Stimulated activated CD8-positive, alpha-beta memory T cell treated with anti-CD3 and anti-CD28 coated beads, Interleukin-15, amount 100 ng/mL, for 48 hours (primary cell): ENCODE data around the gene PLCL2.
"Not testable (repeated sequence)": the region's sequence is repeated elsewhere in the genome, so short reads cannot be mapped to it uniquely, and the experiment has no call there.

Experiments
- DNase-seq, 2 donors: peaks; one replicate each; pipeline ENCODE4 v3.0.0-alpha.2; 2020; ENCODE audit warnings: low read depth in 2 of 2

PLCL2 gene

DNA sequence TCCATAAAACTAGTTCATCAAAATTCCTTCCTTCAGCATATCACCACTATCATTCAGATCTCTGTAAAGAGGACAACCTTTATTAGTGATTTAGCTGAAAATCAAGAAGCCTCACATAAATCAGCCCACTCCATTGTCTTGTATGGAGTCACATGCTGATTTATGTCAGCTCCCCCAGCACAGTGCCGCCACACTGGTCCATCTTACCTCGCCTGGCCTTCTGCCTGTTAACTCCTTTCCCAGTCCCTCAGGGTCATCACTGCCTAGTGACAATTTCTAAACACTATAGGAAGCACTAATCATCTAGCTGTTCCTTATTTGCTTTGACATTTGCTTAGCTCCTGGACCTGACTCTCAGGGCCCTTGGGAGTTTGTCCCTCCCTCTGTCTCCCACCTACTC is 75.4 kb downstream of the PLCL2 start:
- DNase-seq: no peak

DNA sequence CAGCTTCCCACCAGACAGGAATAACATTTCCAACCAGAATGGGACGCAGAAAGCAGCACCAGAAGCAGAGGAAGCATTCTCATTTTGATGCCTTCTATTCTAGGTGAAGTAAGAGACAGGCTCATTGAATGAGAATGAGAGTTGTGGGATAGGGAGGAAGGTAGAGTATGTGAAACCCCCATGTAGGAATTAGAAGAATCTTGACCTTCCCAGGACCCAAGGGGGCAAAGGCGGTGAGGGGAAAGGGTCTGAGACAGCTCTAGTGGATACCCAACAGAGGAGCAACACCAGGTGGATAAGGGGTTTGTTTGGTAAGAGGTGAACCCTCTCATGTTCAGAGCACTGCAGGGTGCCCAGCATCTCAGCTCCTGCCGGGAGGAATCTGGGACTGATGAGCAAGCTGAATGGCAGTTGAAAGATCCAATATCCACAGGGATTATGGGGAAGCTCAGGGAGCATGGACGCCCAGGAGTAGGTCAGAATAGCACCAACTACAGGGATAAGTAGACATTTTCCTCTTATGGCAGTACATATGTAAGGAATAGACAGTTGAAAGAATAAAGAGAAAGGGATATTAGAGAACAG is 77.0 kb downstream of the PLCL2 start:
- DNase-seq: no peak

DNA sequence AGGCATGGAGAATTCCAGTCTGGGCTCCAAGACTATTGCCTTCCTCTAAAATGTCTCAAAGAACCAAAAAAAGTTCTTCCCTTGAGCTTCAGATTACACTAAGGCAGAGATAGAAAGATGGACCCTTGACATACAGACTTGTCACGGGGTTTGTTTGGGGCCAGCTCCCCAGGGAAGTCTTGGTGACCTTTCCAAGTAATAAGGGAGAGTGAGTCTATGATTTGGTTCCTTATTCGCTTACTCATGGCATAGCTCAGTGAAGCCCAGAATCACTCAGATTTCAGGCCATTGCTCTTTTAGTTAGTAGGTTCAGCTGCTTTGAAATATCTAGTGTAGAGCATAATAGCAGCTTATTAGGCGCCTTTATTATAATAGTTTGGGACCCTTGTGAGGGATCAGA is 90.3 kb downstream of the PLCL2 start:
- DNase-seq: no peak

DNA sequence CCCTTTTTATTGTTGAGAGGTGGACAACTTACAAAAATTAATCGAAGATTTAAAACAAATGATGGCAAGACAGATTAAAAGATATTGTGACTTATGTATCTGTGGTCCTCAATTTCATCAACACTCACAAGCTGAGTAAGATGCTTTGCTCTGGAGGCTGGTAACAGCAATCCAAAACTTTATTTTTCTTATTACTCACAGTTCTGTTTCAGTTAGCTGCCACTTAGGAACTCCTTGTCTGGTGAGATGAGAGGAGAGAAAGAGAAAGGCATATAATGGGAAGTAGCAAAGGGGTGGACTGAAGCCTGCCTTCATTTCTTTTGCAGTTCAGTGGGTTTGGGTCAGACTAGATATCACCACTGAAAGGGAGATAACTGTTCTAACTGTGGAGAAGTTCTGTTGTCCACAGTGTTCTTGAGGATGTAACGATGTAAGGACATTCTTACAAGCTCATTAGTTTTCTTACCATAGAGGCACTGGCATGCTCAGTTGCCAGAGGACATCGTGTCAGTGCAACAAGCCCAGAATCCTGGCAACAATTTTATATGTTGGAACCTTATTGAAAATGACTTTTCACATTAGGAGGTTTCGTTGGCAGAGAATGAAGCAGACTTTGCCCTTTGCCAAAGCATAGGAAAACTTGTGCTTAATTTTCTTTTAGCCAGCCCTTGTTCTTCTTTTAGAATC is 93.6 kb downstream of the PLCL2 start:
- no peak for DNase-seq

DNA sequence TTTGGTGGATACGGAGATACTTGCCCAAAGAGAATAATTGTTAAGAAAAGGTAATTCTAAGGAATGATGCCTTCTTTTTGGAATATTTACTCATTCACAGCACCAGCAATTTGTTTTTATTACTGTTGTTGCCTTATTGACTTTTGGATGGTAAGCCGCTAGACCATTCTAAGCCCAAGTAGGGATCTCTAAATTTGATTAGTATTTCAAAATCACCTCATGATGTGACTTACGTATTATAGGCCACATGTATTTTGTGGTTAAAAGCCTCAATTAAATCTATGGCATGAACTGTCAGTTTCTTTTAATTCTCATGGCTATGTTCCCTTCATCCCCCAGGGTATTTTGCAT is 94.1 kb downstream of the PLCL2 start:
- no peak for DNase-seq

DNA sequence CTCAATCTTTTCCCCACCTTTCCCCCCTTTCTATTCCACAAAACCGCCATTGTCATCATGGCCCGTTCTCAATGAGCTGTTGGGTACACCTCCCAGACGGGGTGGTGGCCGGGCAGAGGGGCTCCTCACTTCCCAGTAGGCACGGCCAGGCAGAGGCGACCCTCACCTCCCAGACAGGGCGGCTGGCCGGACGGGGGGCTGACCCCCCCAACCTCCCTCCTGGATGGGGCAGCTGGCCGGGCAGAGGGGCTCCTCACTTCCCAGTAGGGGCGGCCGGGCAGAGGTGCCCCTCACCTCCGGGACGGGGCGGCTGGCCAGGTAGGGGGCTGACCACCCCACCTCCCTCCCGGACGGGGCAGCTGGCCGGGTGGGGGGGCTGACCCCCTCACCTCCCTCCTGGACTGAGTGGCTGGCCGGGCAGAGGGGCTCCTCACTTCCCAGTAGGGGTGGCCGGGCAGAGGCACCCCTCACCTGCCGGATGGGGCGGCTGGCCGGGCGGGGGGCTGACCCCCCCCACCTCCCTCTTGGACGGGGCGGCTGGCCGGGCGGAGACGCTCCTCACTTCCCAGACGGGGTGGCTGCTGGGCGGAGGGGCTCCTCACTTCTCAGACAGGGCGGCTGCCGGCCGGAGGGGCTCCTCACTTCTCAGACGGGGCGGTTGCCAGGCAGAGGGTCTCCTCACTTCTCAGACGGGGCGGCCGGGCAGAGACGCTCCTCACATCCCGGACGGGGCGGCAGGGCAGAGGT is 95.2 kb downstream of the PLCL2 start:
- not testable (repeated sequence) for DNase-seq

DNA sequence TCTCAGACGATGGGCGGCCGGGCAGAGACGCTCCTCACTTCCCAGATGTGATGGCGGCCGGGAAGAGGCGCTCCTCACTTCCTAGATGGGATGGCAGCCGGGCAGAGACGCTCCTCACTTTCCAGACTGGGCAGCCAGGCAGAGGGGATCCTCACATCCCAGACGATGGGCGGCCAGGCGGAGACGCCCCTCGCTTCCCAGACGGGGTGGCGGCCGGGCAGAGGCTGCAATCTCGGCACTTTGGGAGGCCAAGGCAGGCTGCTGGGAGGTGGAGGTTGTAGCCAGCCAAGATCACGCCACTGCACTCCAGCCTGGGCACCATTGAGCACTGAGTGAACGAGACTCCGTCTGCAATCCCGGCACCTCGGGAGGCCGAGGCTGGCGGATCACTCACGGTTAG is 95.8 kb downstream of the PLCL2 start:
- not testable (repeated sequence) for DNase-seq

DNA sequence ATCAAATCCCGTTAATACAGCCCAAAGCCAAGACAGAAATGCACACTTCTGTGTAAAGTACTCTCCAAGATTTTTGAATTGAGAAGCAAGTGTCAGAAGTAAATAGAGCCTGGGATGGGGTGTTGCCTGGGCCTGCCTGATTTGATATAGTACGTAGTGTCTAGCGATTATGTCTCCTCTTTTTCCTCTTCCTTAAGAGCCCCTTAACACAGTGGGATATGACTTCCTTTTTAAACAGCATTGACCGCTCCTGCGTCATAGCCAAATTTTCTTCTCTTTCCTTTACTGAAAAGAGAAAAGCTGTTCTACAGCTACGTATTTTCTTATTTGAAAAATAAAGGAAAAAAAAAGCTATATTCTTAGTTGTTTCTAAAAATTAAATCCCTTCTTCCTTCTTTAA is 97.7 kb downstream of the PLCL2 start:
- DNase-seq: no peak

DNA sequence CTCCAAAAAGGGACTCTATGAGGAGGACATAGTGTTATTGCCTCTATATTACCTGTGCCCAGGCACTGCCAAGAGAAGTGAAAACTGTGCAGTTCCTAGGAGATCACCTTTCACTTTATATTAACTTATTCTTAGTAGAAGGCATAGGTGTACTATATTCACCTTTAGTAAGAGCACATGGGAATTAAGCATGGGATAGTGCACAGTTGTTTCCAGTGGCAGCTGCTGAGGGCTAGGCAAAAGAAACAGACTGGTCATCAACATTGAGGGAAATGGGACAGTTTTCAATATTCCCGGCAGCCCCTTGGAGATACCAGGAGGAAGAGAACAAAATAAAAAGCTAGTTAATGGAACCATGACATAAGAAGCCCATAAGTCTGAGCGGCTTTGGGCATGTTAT is 100.9 kb downstream of the PLCL2 start:
- no peak for DNase-seq

DNA sequence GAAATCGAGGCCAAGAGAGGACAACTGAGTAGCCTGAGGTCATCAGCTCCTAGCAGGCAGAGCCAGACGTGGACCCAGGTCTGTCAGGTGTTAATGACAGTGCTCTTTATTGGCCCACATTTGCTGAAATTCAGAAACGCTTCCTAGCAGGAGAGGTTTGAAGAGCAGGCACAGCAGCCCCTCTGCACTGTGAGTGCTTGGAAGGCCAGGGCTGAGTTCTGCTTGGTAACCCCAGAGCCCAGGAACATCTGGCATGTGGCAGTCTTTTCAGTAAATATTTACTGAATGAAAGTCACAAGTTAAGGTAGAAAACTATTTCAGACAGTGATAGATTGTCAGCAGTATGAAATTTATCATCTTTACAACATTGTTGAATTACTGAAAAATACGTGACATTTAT is 102.4 kb downstream of the PLCL2 start:
- no peak for DNase-seq

DNA sequence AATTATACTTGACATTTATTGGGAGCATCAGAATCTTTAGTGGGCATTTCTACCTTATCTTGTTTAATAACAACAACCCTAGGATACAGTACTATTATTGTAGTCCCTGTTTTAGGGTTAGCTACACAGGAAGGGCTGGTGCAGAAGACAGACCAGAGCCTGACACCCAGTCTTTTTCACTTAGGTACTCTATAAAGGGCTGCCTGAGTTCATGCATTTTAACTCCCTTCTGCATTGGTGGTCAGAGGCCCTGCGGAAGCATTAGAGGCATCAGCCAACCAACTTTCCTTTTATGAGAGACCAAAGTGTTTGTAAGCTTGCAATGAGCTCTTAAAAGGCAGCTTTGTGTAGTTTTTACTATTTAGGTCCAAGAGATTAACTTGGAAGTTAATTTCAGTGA is 105.4 kb downstream of the PLCL2 start:
- no peak for DNase-seq

DNA sequence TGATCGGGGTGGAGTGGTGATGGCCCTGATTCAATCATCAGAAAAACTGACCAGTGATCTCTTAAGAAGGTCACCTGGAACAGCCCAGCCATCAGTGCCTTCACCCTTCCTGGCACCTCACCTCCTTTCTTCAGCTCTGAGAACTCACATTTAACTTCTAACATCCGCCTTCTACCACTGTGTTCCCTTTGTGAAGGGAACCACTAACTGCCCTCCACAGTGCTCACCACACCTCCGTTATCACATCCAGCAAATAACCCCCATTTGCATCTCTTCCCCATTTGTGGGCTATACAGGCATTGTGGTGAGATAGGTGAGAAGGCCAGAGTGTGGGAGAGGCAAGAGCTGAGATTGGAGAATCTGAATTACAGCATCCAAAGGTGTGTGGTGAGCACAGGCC is 107.4 kb downstream of the PLCL2 start:
- DNase-seq: no peak

DNA sequence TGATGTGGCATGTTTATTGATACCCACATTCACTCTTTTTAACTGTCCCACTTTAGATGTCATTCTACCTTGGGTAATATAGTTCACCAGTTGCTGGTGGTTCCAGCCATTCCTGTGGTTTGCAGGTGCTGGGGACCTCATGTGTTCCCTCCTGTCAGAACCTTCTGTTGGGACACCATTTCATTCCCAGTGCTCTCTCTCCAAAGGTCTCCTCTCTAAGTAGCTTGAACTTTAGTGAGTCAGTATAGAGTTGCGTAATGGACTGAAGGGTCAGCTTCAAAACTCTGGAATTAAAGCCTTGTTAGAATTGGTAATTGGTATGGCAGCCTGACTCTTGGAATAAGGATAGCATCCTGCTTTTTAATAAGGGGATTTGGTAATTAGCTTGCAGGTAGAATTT is 108.5 kb downstream of the PLCL2 start:
- no peak for DNase-seq

DNA sequence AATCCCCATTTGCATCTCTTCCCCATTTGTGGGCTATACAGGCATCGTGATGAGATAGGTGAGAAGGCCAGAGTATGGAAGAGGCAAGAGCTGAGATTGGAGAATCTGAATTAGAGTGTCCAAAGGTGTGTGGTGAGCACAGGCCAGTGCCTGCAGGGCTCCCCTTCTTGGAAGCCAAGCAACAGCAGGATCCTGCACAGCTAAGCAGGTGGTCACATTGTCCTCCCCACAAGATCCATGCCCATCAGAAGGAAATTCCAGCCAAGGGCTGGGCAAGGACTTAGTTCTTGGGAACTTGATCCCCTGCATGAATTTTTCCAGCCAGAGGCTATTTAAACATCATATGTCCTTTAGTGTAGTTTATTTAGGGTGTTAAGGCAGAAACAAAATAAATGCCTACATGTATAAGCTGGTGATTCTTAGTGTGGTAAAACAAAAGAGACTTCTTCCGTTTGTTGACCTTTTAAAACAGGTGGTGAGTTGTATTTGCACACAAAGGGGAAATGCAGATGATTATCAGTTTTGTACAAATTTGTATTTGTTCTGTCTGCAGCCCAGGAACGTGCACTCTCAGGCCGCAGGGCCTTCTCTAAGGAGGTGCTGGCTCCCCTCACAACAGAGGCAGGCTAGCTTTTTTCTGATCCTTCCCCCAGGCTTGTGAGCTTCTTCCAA is 110.2 kb downstream of the PLCL2 start:
- DNase-seq: no peak

DNA sequence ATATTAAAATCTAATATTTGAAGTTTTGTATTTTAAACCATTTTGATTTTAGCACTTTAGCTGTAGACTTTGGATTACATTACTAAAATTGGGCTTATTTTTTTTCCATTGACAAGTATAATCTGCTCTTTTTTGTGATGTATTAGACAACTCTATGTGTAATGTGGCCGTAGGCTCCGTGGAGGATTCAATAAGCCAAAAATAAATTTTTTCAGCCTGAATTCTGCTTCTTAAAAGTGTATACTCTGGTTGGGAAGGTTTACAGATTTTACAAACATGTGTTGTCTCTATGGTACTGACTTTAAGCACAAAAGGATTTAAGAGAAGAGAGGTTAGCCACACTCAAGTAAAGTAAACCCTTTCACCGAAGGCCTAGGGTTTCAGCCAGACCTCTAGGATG is 110.8 kb downstream of the PLCL2 start:
- DNase-seq: no peak

DNA sequence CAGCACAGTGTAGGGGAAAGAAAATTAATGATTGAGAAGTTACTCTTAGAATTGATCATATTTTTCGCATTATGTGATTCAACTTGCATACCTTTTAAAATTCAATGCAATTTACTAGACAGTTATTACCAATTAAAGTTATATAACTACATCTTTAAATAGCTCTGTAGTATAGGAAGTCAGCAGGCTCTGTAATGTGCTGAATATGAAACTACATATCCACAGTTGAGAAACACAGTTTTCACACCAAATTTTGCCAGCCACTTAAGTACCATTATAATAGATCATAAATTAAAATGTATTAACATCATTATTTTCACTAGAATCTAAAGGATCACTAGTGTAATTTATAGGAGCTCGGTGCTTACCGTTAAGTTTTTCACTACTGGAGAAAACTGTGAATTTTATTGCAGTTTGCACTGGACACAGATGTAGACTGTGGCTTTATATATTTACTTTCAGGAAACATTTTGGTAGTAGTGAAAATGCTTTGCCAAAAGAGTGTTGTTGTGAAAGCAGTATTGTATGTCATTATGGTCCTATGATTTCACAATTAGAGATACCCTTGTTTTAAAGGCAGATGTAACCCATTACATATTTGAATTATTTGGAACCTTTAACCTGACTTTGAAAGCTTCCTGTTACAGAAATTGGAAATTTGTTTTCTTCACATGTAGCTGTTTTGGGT is 113.6 kb downstream of the PLCL2 start:
- DNase-seq: no peak

DNA sequence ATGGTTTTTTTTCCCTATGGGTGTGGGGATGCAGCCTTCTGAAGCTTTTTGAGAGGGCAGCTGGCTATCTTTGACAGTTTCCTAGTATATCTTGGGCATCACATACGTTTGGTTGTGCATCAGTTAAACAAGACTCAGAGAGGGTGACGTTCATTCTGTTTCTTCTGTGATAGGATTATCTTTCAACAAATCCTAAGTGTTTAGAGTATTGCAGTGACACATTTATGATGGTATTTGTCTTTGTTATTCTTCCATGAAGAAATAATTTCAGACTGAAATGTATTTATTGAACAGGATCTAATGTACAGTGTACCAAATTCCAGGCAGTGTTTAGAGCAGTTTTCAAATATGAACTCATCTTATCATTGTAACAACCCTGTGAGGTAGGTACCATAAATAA is 114.4 kb downstream of the PLCL2 start:
- no peak for DNase-seq

DNA sequence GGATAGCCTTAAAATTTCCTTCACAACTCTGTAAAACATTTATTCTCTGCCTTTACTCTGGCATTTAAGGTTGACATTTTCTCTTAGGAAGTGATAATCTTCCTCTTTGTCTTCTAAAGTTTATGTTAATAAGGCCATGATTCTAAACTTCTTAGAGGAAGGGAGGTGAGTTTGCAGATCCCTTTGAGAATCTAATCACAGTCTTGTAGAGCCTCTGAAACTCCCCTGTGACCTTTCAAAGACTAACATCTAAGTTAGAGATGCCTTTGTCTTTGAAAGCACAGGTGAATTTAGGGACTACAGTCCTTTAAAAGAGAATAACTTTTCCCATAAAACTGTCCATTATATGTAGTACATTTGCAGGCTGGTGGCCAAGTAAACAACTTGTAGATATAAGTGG is 115.1 kb downstream of the PLCL2 start:
- no peak for DNase-seq

DNA sequence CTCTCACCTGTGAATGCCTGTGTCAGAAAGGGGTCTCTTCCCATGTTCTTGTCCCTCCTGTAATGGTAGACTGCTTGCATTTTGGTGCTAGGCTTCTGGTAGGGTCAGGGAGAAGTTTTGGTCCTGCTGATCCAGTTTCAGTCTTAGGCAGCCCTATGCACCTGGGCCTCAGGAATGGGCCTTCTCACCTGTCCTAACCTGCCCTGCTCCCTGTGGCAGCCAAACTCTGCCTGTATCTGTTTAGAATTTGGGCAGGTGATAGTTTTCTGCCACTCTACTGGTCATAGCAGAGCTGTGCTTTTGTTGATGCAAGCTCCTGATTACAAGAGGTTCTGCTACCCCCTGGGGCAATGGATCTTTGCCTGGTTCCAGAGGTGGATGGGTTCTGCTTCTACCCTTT is 118.7 kb downstream of the PLCL2 start:
- DNase-seq: no peak

DNA sequence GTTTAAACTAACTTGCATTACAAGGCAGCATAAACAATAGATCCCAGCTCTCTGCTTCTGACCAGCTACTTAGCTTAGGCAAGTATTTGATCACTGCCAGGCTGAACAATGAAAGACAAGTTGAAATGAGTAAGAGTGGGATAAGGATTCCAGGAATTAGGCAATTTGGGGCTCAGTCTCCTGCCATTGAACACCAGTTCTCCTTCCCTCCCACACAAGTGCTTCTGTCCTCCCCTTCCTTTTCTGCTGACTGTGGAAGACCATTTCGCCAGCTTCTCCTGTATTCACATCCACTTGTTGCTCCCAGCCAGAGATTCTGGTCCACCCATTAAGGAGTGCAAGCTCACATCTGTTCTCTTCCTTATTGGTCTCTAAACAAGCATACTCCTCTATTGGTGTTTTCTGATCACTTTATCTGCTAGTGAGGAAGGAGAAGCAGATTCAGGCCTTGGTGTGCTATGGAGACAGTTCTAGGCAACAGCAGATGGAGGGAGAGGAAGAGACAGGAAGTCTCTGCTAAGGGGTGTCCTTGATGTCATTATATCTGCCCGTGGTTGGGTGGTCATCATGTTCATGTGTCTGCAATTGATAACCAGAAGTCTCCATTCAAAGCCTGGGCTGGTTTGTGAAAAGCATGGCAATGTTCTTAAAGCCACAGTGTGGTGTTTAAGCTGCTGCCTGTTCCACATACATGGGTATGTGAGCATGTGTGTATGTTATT is 121.5 kb downstream of the PLCL2 start:
- no peak for DNase-seq

DNA sequence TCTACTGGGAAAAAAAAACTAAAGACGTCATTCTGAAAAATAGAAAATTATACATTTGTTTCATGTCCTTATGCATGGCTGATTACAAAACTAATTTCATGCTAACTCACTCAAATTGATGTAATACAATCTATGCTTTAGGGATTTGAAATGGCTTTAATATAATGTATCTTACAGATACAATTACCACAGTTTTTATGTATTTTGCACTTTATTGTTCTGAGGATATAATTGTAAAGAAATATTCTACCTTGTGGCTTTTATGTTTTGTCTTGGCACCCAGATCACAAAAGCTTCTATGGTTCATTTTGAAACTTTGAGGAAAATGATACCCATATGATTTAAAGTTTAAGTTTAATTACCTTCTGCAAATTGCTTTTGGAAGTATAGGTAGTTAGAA is 122.5 kb downstream of the PLCL2 start:
- DNase-seq: no peak

DNA sequence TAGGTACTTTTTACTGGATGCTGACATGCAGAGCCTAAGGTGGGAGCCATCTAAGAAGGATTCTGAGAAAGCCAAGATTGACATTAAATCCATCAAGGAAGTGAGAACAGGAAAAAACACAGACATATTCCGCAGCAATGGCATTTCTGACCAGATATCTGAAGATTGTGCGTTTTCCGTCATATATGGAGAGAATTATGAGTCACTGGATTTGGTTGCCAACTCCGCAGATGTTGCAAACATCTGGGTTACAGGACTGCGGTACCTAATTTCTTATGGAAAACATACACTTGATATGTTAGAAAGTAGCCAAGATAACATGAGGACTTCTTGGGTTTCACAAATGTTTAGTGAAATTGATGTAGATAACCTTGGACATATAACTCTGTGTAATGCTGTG is 125.1 kb downstream of the PLCL2 start:
- no peak for DNase-seq
